Measurements from ENCODE around the gene RANBP9. TPM values are rescaled to one million over a fixed set of nuclear protein-coding genes. Genes with fewer than 3 reads are reported as not detected.
A peak's percentile ranks its signal among the peaks of the same experiment; 100 is the strongest.

The RANBP9 gene
- total RNA-seq, 1 donor from 2014 or later = 44.8 TPM

GRCh38 chr6:13629459-13630116 lies 82.0 kb downstream of the RANBP9 start:
- no peak for DNase-seq (ENCODE audit: low spot score)
- Histone ChIP-seq H3K4me2 (no peak overlapping the region), H3F3A (ENCODE audit: low read depth) (peaks cover 15% of the 10 kb centered on the region), H2AFZ (replicated peaks) (no peak overlapping the region), H3K4me3 (no peak overlapping the region), H3K9ac (no peak overlapping the region), H3K27ac (no peak overlapping the region), H3K27me3 (no peaks in the 10 kb centered on the region), H4K20me1 (ENCODE audit: low read depth) (peaks cover 7% of the 10 kb centered on the region), H3K79me2 (ENCODE audit: low read depth) (no peaks in the 10 kb centered on the region), H3K9me3 (ENCODE audit: low read depth) (no peaks in the 10 kb centered on the region), H3K36me3 (peaks cover 6% of the 10 kb centered on the region), H3K4me1 (no peaks in the 10 kb centered on the region)
- Mint-ChIP-seq H3K27ac (no peak overlapping the region), H3K4me1 (no peaks in the 10 kb centered on the region), H3K4me3 (no peak overlapping the region), H3K9me3 (no peaks in the 10 kb centered on the region), H3K27me3 (ENCODE audit: insufficient read depth, low read depth) (no peaks in the 10 kb centered on the region), H3K36me3 (peaks cover 13% of the 10 kb centered on the region)
- no peak for TF ChIP-seq EZH2phosphoT487 (IDR thresholded peaks at IDR 0.05)

GRCh38 chr6:13624871-13625288 lies 86.8 kb downstream of the RANBP9 start:
- H3K4me3 Mint-ChIP-seq = no peak overlapping the region

GRCh38 chr6:13617066-13617465 lies 94.6 kb downstream of the RANBP9 start:
- peak overlapping the region; percentile 96 for H3K4me3 ChIP-seq
- no peak overlapping the region for H2AFZ ChIP-seq (replicated peaks)
- Mint-ChIP-seq H3K27me3 (ENCODE audit: insufficient read depth, low read depth) (peaks cover 11% of the 10 kb centered on the region), H3K36me3 (peaks cover 12% of the 10 kb centered on the region), H3K27ac (no peak overlapping the region), H3K4me3 (peak overlapping the region; percentile 97), H3K9me3 (no peaks in the 10 kb centered on the region), H3K4me1 (peaks cover 32% of the 10 kb centered on the region)
- H3K9ac ChIP-seq = no peak overlapping the region
- H3K79me2 ChIP-seq (ENCODE audit: low read depth) = peaks cover 36% of the 10 kb centered on the region
- H3K27ac ChIP-seq = no peak overlapping the region
- TF ChIP-seq EZH2phosphoT487 (IDR thresholded peaks at IDR 0.05) (no peak), CTCF (IDR thresholded peaks at IDR 0.05) (no peak), EZH2 (IDR thresholded peaks at IDR 0.05) (no peak)
- no peaks in the 10 kb centered on the region for H3K27me3 ChIP-seq
- H3F3A ChIP-seq (ENCODE audit: low read depth) = peaks cover 35% of the 10 kb centered on the region
- peak overlapping the region; percentile 90 for H3K4me2 ChIP-seq
- H4K20me1 ChIP-seq (ENCODE audit: low read depth) = peaks cover 14% of the 10 kb centered on the region
- H3K9me3 ChIP-seq (ENCODE audit: low read depth) = no peaks in the 10 kb centered on the region
- DNase-seq (ENCODE audit: low spot score) = no peak
- H3K36me3 ChIP-seq = peaks cover 33% of the 10 kb centered on the region
- peaks cover 21% of the 10 kb centered on the region for H3K4me1 ChIP-seq

More at GRCh38 chr6:13624871-13625288, 86.8 kb downstream of the RANBP9 start:
- Histone ChIP-seq H3K4me2 (no peak overlapping the region), H3K9me3 (ENCODE audit: low read depth) (no peaks in the 10 kb centered on the region), H3K27me3 (no peaks in the 10 kb centered on the region), H2AFZ (replicated peaks) (no peak overlapping the region), H3K36me3 (peaks cover 25% of the 10 kb centered on the region), H3K79me2 (ENCODE audit: low read depth) (no peaks in the 10 kb centered on the region), H3K4me1 (no peaks in the 10 kb centered on the region), H3K27ac (no peak overlapping the region), H3F3A (ENCODE audit: low read depth) (peaks cover 51% of the 10 kb centered on the region), H3K4me3 (no peak overlapping the region), H4K20me1 (ENCODE audit: low read depth) (peaks cover 14% of the 10 kb centered on the region), H3K9ac (no peak overlapping the region)
- no peaks in the 10 kb centered on the region for H3K4me1 Mint-ChIP-seq
- H3K27ac Mint-ChIP-seq = no peak overlapping the region
- no peaks in the 10 kb centered on the region for H3K27me3 Mint-ChIP-seq (ENCODE audit: insufficient read depth, low read depth)
- H3K36me3 Mint-ChIP-seq = peaks cover 10% of the 10 kb centered on the region
- TF ChIP-seq EZH2 (IDR thresholded peaks at IDR 0.05) = no peak
- peak; percentile 65 for TF ChIP-seq CTCF (IDR thresholded peaks at IDR 0.05)
- DNase-seq (ENCODE audit: low spot score) = peak; percentile 67
- no peaks in the 10 kb centered on the region for H3K9me3 Mint-ChIP-seq

- peaks cover 22% of the 10 kb centered on the region for H3F3A ChIP-seq (ENCODE audit: low read depth)
- H3K9me3 Mint-ChIP-seq = no peaks in the 10 kb centered on the region
- peak overlapping the region; percentile 72 for H3K27ac Mint-ChIP-seq
- H3K4me2 ChIP-seq = peak overlapping the region; percentile 90
- peak overlapping the region; percentile 80 for H3K9ac ChIP-seq
- H3K27ac ChIP-seq = peak overlapping the region; percentile 8
- peaks cover 21% of the 10 kb centered on the region for H3K4me1 ChIP-seq
- H3K4me1 Mint-ChIP-seq = peaks cover 32% of the 10 kb centered on the region
- peaks cover 11% of the 10 kb centered on the region for H3K27me3 Mint-ChIP-seq (ENCODE audit: insufficient read depth, low read depth)
- TF ChIP-seq EZH2 (IDR thresholded peaks at IDR 0.05) = no peak
- no peak for TF ChIP-seq EZH2phosphoT487 (IDR thresholded peaks at IDR 0.05)
- TF ChIP-seq CTCF (IDR thresholded peaks at IDR 0.05) = no peak
- peaks cover 36% of the 10 kb centered on the region for H3K79me2 ChIP-seq (ENCODE audit: low read depth)
- peaks cover 22% of the 10 kb centered on the region for H3K36me3 ChIP-seq
- no peaks in the 10 kb centered on the region for H3K27me3 ChIP-seq
- peak; percentile 71 for DNase-seq (ENCODE audit: low spot score)
- H3K9me3 ChIP-seq (ENCODE audit: low read depth) = no peaks in the 10 kb centered on the region
- peaks cover 13% of the 10 kb centered on the region for H3K36me3 Mint-ChIP-seq
- H3K4me3 ChIP-seq = peak overlapping the region; percentile 96
- H3K4me3 Mint-ChIP-seq = peak overlapping the region; percentile 97
- peaks cover 14% of the 10 kb centered on the region for H4K20me1 ChIP-seq (ENCODE audit: low read depth)
- H2AFZ ChIP-seq (replicated peaks) = peak overlapping the region; percentile 38
Measured at GRCh38 chr6:13615792-13616120, 95.9 kb downstream of the RANBP9 start.

All from neural progenitor cell (in vitro differentiated cells).